ENCODE measurements around the gene ARMH3.

DNA sequence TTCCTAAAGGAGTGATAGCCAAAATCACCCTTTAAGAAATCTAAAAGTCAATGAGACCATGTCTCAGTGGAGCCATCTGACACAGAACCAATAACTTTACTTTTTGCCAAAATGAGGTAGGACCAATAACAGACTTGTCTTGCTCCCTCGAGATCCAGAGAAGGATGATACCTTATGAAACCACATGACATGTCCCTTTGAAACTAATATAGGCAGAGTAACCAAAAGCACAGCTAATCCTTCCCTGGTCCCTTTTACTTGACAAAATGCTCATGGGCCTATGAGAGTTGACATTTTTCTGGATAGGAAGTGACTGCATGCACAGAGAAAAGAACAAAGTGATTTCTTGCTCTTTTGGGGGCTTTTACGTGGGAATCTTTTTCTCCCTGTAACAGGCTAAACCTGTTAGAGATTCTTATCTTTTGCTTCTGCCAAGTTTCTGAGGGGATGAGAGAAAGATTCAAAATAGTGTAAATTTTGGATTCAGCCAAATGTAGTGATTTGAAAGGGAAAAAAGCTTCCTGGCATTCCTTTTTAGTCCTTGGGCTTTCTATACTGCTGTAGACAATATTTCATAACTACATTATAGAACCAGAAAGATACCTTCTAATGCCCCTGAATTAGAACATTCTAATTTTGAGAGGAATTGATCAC is 87.6 kb downstream of the ARMH3 start:
- TF ChIP-seq, protein P1, sequence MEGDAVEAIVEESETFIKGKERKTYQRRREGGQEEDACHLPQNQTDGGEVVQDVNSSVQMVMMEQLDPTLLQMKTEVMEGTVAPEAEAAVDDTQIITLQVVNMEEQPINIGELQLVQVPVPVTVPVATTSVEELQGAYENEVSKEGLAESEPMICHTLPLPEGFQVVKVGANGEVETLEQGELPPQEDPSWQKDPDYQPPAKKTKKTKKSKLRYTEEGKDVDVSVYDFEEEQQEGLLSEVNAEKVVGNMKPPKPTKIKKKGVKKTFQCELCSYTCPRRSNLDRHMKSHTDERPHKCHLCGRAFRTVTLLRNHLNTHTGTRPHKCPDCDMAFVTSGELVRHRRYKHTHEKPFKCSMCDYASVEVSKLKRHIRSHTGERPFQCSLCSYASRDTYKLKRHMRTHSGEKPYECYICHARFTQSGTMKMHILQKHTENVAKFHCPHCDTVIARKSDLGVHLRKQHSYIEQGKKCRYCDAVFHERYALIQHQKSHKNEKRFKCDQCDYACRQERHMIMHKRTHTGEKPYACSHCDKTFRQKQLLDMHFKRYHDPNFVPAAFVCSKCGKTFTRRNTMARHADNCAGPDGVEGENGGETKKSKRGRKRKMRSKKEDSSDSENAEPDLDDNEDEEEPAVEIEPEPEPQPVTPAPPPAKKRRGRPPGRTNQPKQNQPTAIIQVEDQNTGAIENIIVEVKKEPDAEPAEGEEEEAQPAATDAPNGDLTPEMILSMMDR (conservative IDR thresholded peaks at IDR 0.05; ENCODE audit: low read length), result no peak
- no peak for TF ChIP-seq EZH2phosphoT487 (IDR thresholded peaks at IDR 0.05; ENCODE audit: borderline replicate concordance, low read depth, low read length)
